Parathyroid adenoma (tissue), 2 donors: ENCODE measurements around the gene TMCO6.

Source experiments
- H2AFZ ChIP-seq: fragments of 300-600 bp; sonication (generic); one replicate; pipeline ENCODE4 v1.7.0; 2017; ENCODE audit warnings: antibody characterized with exemption, mild to moderate bottlenecking
- H3K27ac ChIP-seq: fragments of 300-600 bp; sonication (generic); one replicate; pipeline ENCODE4 v1.7.0; 2017
- H3K27me3 ChIP-seq: fragments of 300-600 bp; sonication (generic); one replicate; pipeline ENCODE4 v1.7.0; 2017; ENCODE audit warnings: low read length; ENCODE audit not compliant: control insufficient read depth, insufficient read depth
- H3K36me3 ChIP-seq: fragments of 300-600 bp; sonication (generic); one replicate; pipeline ENCODE4 v1.7.0; 2017; ENCODE audit warnings: low read length; ENCODE audit not compliant: control insufficient read depth, insufficient read depth
- H3K4me1 ChIP-seq: fragments of 300-600 bp; sonication (generic); one replicate; pipeline ENCODE4 v1.7.0; 2017; ENCODE audit warnings: control low read depth
- H3K4me2 ChIP-seq: fragments of 300-600 bp; sonication (generic); one replicate; pipeline ENCODE4 v1.7.0; 2017; ENCODE audit warnings: low read length
- H3K4me3 ChIP-seq: fragments of 300-600 bp; sonication (generic); one replicate; pipeline ENCODE4 v1.7.0; 2017; ENCODE audit warnings: low read depth, low read length
- H3K79me2 ChIP-seq: fragments of 300-600 bp; sonication (generic); one replicate; pipeline ENCODE4 v1.7.0; 2017; ENCODE audit warnings: control low read depth
- H3K9ac ChIP-seq: fragments of 300-600 bp; sonication (generic); one replicate; pipeline ENCODE4 v1.7.0; 2017; ENCODE audit warnings: mild to moderate bottlenecking
- H3K9me3 ChIP-seq: fragments of 300-600 bp; sonication (generic); one replicate; pipeline ENCODE4 v1.7.0; 2017; ENCODE audit warnings: low read length; ENCODE audit not compliant: control insufficient read depth
- CTCF ChIP-seq: fragments of 300-600 bp; sonication (generic); IDR thresholded peaks from one replicate; pipeline ENCODE4 v1.7.0; 2017; ENCODE audit warnings: antibody characterized with exemption, mild to moderate bottlenecking
- donor health status: primary hyperparathyroidism.

TMCO6 gene

GRCh38 chr5:140674629-140675028 lies 35.4 kb downstream of the TMCO6 start:
- Histone ChIP-seq H3K79me2 (no peaks in the 10 kb centered on the region), H3K4me3 (no peak overlapping the region), H3K4me1 (no peaks in the 10 kb centered on the region), H3K4me2 (no peak overlapping the region), H3K9me3 (no peaks in the 10 kb centered on the region), H3K27ac (no peak overlapping the region), H3K27me3 (no peaks in the 10 kb centered on the region), H3K9ac (no peak overlapping the region), H3K36me3 (no peaks in the 10 kb centered on the region), H2AFZ (no peak overlapping the region)
- no peak for TF ChIP-seq CTCF

DNA sequence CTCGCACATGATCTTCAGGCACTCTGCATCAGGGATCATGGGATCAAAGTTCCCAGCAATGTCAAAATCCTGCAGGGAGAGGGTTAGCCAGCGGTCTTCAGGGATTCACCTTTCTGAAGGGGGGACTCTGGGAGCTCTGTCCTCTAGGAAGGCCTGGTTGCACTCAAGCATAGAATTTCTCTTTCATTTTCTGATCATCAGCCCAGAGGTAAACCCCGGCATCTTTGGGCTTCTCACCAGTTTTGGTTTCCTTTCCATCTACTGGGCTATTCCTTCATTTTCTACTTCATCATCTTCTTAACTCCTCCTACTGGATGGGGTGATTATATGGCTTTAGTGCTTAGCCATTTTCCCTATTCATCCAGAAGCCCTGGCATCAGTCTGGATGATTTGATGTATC lies 38.7 kb downstream of the TMCO6 start:
- no peaks in the 10 kb centered on the region for H3K9me3 ChIP-seq
- H2AFZ ChIP-seq: no peak overlapping the region
- TF ChIP-seq CTCF: no peak
- H3K79me2 ChIP-seq: no peaks in the 10 kb centered on the region
- no peak overlapping the region for H3K9ac ChIP-seq
- H3K4me1 ChIP-seq: no peaks in the 10 kb centered on the region
- no peak overlapping the region for H3K4me2 ChIP-seq
- no peak overlapping the region for H3K4me3 ChIP-seq
- no peaks in the 10 kb centered on the region for H3K36me3 ChIP-seq
- H3K27ac ChIP-seq: no peak overlapping the region
- H3K27me3 ChIP-seq: no peaks in the 10 kb centered on the region

DNA sequence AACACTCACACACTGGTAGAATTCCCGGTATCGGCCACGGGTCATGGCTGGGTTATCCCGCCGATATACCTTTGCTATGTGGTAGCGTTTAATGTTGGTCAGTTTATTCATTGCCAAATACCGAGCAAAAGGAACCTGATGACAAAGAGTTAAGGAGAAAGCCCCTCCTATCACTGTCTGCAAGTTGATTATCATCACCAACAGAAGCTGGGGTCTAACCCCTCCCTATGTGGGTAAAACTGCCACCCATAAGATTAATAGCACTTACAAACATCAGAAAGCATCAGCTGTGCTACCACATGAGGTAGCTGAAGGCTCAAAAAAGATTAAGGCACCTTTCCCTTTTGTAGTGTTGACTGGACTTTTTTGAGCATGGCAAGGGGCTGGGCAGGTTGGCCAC lies 39.7 kb downstream of the TMCO6 start:
- no peak overlapping the region for H3K4me3 ChIP-seq
- H3K36me3 ChIP-seq: no peaks in the 10 kb centered on the region
- TF ChIP-seq CTCF: no peak
- no peak overlapping the region for H3K27ac ChIP-seq
- no peaks in the 10 kb centered on the region for H3K27me3 ChIP-seq
- H3K9me3 ChIP-seq: no peaks in the 10 kb centered on the region
- H3K4me1 ChIP-seq: no peaks in the 10 kb centered on the region
- no peaks in the 10 kb centered on the region for H3K79me2 ChIP-seq
- H3K4me2 ChIP-seq: no peak overlapping the region
- no peak overlapping the region for H3K9ac ChIP-seq
- H2AFZ ChIP-seq: no peak overlapping the region

GRCh38 chr5:140690376-140690932 lies 51.2 kb downstream of the TMCO6 start:
- no peaks in the 10 kb centered on the region for H3K27me3 ChIP-seq
- H3K4me2 ChIP-seq: peak overlapping the region; percentile 99
- peak overlapping the region; percentile 76 for H2AFZ ChIP-seq
- peaks cover 5% of the 10 kb centered on the region for H3K4me1 ChIP-seq
- no peaks in the 10 kb centered on the region for H3K9me3 ChIP-seq
- no peak for TF ChIP-seq CTCF
- H3K27ac ChIP-seq: peak overlapping the region; percentile 82
- H3K4me3 ChIP-seq: peak overlapping the region; percentile 89
- no peak overlapping the region for H3K9ac ChIP-seq
- no peaks in the 10 kb centered on the region for H3K36me3 ChIP-seq
- H3K79me2 ChIP-seq: peaks cover 34% of the 10 kb centered on the region
